ENCODE data around the gene SRP68. TPM values are rescaled to one million over a fixed set of nuclear protein-coding genes. Genes with fewer than 3 reads are reported as not detected.

Gene SRP68
- polyA plus RNA-seq, 1 experiment: 70.8 TPM

- Histone ChIP-seq H3K27me3 (ENCODE audit: control insufficient read depth, insufficient read depth, low read length) (no peaks in the 10 kb centered on the region), H3K4me3 (ENCODE audit: low read depth, low read length) (no peak overlapping the region), H3K36me3 (ENCODE audit: control insufficient read depth, insufficient read depth, low read length) (peaks cover 60% of the 10 kb centered on the region)
- no peak for TF ChIP-seq CTCF (IDR thresholded peaks at IDR 0.05; ENCODE audit: insufficient read depth, low read depth, low read length)
- ChIA-PET POLR2A (no interaction called here), CTCF (interaction anchor here (2.1 kb wide), 1 partner anchor 192 kb away, joined by 6 read pairs; no protein-coding TSS in a partner anchor)
- no peak for DNase-seq (ENCODE audit: low read depth)
Observed at GRCh38 chr17:76087531-76087930, 15.2 kb upstream of the SRP68 start.

GRCh38 chr17:76086384-76086783 lies 14.1 kb upstream of the SRP68 start:
- peaks cover 56% of the 10 kb centered on the region for H3K36me3 ChIP-seq (ENCODE audit: control insufficient read depth, insufficient read depth, low read length)
- no peaks in the 10 kb centered on the region for H3K27me3 ChIP-seq (ENCODE audit: control insufficient read depth, insufficient read depth, low read length)
- TF ChIP-seq CTCF (IDR thresholded peaks at IDR 0.05; ENCODE audit: insufficient read depth, low read depth, low read length): no peak
- CTCF ChIA-PET: interaction anchor here (0.8 to 2.1 kb wide), 3 partner anchors 9 to 193 kb away, joined by 3 to 6 read pairs (median 4); no protein-coding TSS in a partner anchor
- H3K4me3 ChIP-seq (ENCODE audit: low read depth, low read length): no peak overlapping the region
- POLR2A ChIA-PET: no interaction called here
- no peak for DNase-seq (ENCODE audit: low read depth)

GRCh38 chr17:76085731-76086366 lies 13.5 kb upstream of the SRP68 start:
- no peak for TF ChIP-seq CTCF (IDR thresholded peaks at IDR 0.05; ENCODE audit: insufficient read depth, low read depth, low read length)
- CTCF ChIA-PET: interaction anchor here (0.8 to 2.1 kb wide), 3 partner anchors 10 to 194 kb away, joined by 3 to 6 read pairs (median 4); no protein-coding TSS in a partner anchor
- Histone ChIP-seq H3K27me3 (ENCODE audit: control insufficient read depth, insufficient read depth, low read length) (no peaks in the 10 kb centered on the region), H3K36me3 (ENCODE audit: control insufficient read depth, insufficient read depth, low read length) (peaks cover 54% of the 10 kb centered on the region), H3K4me3 (ENCODE audit: low read depth, low read length) (no peak overlapping the region)
- POLR2A ChIA-PET: no interaction called here
- DNase-seq (ENCODE audit: low read depth): no peak

- Histone ChIP-seq H3K4me3 (ENCODE audit: low read depth, low read length) (no peak overlapping the region), H3K27me3 (ENCODE audit: control insufficient read depth, insufficient read depth, low read length) (peaks cover 4% of the 10 kb centered on the region), H3K36me3 (ENCODE audit: control insufficient read depth, insufficient read depth, low read length) (peaks cover 48% of the 10 kb centered on the region)
- ChIA-PET CTCF (interaction anchor here (1.4 to 2.1 kb wide), 2 partner anchors 10 to 194 kb away, joined by 4 to 6 read pairs; no protein-coding TSS in a partner anchor), POLR2A (no interaction called here)
- TF ChIP-seq CTCF (IDR thresholded peaks at IDR 0.05; ENCODE audit: insufficient read depth, low read depth, low read length): no peak
- DNase-seq (ENCODE audit: low read depth): no peak
Observed at GRCh38 chr17:76085066-76085730, 12.9 kb upstream of the SRP68 start.

- peaks cover 40% of the 10 kb centered on the region for H3K36me3 ChIP-seq (ENCODE audit: control insufficient read depth, insufficient read depth, low read length)
- no peak overlapping the region for H3K4me3 ChIP-seq (ENCODE audit: low read depth, low read length)
- ChIA-PET CTCF (interaction anchor here (1.3 kb wide), 1 partner anchor 70 kb away, joined by 3 read pairs; no protein-coding TSS in a partner anchor), POLR2A (no interaction called here)
- no peak for TF ChIP-seq CTCF (IDR thresholded peaks at IDR 0.05; ENCODE audit: insufficient read depth, low read depth, low read length)
- DNase-seq (ENCODE audit: low read depth): no peak
- peaks cover 19% of the 10 kb centered on the region for H3K27me3 ChIP-seq (ENCODE audit: control insufficient read depth, insufficient read depth, low read length)
Observed at GRCh38 chr17:76083536-76084182, 11.3 kb upstream of the SRP68 start.

Measured in BJ (cell line).